ENCODE data around the gene CARD19.
"Not testable (repeated sequence)": the region's sequence is repeated elsewhere in the genome, so short reads cannot be mapped to it uniquely, and the experiment has no call there.

CARD19 gene

DNA sequence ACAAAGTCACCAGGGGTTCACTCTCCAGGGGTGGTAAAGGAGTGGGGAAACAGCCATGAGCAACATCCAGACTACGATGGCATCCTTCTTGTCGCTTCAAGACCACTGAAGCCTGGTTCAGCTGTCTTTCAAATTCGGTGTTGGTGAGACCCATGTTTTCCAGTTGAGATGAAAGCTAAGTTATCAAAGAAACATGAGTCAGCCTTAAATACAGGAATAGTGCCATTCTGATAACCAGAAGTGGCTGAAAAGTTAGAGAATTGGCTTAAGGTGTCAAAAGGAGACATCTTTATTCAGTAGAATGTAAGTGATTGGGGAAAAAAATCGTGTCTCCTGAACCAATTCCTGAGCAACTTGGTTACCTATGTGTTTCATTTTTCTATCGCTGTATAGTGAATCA lies 7.0 kb upstream of the CARD19 start:
- DNase-seq: no peak

DNA sequence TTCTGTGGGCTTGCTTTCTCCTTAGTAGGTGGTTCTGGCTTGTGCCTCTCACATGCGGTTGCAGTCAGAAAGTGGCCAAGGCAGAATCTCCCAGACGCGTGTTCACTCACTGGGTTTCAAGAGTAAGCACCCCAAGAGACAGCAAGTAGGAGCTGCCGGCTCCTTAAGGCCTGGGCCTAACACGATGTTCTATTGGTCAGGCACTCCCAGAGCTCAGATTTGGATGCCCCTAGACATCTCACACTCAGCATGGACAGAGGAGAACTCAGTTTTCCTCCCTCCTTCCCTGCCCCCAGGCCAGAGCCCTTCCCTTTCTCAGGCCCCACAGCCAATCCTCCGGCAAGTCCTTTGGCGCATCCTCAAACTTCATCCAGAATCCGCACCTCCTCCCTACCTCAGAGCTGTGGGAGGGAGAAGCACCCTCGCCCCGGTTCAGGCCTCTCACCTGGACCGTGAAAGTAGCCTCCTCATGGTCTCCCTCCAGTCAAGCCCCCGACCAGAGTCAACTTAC lies 6.5 kb upstream of the CARD19 start:
- DNase-seq: no peak

DNA sequence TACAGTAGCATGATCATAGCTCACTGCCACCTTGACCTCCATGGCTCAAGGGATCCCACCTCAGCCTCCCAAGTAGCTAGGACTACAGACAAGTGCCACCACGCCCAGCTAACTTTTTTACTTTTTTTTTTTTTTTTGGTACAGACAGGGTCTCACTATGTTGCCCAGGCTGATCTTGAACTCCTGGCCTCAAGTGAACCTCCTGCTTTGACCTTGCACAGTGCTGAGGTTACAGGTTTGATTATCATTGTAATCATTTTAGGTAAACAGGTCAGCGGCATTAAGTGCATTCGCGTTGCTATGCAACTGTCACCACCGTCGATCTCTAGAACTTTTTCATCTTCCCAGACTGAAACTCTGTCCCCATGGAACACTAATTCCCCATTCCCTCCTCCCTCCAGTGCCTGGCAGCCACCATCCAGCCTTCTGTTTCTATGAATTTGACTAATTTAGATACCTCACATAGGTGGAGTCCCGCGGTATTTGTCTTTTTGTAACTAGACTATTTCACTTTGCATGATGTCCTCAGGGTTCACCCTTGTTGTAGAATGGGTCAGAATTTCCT lies 5.8 kb upstream of the CARD19 start:
- no peak for DNase-seq

DNA sequence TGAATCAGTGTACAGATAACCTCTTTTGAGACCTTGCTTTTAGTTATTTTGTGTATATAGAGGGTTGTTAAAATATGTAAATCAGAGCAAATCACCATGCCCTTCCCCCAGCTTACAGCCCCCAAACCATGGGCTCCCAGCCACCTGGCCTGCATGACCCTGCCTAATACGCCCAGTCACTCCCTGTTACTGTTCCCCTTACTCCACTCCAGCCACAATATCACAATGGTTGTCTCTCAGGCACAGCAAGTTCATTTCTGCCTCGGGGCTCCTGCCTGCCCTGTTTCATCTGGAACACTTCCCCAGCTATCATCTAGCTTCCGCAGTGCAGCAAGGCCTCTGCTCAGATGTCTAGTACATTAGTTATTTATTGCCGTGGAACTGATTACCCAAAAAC lies 5.0 kb upstream of the CARD19 start:
- no peak for DNase-seq

DNA sequence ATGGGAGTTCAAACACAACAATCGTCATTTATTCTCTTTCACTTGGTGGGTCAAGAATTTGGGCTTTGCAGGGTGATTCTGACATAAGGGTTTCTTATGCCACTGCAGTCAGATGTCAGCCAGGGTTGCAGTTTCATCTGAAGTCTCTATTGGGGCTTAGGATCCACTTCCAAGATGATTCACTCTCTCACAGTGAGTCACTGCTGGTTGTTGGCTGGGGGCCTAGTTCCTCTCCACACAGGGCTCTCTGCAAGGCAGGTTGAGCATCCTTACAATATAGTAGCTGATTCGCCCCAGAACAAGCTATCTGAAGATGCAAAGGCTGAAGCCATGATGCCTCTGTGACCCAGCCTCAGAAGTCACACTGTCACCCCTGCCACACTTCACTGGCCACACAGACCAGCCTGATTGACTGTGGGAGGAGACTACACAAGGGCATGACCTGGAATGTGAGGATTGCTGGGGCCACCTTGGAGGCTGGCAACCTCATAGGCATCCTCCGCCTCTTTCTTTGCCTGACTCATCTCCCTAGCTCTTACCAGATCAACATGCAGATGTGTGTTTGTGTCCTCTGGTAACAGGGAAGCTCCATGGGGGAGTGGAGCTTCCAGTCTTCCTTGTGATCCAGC lies 4.5 kb upstream of the CARD19 start:
- no peak for DNase-seq

DNA sequence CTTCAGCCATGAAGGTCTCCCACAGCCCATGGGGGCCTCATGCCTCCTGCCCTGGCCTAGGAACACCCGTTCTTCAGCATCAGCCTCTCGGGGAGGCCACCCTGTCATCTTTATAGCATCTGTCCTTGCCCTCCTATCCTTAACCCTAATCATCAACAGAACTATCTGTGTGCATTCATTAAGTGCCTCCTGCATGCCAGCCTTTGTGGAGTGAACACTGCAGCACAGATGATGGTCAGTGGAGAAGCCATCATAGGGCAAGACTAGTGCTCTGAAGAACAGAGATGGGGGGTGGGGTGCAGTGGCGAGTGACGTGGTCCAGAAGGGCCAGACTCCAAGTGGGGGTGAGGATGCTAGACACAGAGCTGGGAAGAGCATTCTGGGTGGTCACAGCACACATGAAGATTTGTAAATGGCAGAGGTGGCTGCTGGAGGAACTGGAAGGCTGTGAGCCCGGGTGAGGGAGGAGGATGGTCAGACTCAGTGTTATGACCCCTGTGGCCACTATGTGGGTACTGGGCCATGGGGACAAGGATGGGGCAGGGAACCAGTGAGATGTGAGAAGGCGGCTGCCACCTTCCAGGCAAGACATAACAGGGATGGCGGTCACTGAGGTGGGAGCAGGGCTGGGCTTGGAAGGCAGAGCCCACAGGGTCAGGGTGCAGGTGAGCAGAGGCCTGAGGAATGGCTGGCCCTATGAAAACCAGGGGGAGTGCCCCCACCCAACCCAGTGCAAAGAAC lies 3.6 kb upstream of the CARD19 start:
- no peak for DNase-seq

DNA sequence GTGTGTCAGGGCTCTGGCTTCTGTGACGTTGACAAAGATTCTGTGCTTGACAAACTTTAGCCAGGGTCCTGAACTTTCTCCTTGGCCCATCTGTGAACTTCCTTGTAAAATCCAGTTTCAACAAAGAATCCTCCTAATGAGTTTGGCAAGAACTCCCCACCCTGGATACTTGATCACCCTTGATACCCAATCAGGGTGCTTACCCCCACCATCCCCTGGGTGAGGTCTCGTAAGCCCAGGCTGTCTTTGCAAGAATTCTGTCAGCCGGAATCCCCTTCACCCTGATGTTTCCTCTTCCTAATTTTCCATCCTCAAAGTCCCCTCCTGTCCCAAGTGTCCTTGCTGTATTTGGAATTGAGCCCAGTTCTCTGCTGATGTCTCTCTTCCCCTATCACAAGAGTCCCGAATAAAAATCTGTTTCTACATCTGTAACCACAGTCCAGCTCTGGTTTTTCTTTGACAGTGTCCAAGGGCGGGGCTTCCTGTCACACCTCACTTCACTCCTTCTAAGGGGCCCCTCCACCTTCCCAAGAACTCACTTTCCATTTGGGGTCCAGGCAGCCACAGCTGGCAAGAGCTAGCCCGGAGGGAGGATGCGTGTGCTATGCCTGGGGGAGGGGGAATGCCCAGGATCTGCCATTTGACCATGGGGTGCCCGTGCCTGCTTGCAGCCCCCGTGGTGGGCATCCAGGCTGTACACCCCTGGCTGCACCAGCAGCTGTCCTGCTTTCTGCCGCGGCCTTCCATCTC lies 2.7 kb upstream of the CARD19 start:
- DNase-seq: no peak

DNA sequence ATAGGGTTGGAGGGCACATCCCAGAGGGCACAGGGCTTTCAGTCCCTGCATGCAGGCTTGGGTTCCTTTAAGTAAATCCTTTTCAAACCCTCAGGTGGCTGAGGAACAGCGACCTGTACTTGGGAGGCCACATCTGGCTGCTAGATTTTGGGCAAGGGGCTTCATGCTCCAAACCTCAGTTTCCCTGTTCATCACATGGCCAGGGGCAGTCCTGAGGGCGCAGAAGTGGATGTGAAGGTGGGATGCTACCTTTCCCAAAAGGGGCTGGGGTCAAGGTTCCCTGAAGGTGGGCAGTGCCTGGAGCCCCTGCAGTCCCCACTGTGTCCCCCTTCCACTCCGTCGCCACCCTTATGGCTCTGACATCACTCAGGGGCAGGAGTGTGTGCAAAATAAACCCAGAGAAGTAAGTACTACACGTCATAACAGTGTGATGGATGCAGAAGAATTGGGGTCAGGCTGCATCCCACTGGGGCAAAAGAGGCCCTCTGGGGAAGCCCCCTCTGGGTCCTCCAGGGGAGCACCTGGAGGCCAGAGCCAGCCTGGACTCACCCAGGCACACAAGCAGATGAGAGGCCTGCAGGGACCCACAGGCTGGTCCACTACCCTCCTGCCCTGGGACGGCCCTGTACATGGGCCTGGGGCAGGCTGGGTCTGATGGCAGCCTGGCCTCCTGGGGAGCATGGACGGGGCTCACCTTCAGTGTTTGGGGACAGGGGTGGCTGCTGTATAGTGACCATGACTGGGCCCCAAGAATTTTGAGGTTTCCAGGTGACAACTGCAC lies 1.9 kb upstream of the CARD19 start:
- DNase-seq: no peak

DNA sequence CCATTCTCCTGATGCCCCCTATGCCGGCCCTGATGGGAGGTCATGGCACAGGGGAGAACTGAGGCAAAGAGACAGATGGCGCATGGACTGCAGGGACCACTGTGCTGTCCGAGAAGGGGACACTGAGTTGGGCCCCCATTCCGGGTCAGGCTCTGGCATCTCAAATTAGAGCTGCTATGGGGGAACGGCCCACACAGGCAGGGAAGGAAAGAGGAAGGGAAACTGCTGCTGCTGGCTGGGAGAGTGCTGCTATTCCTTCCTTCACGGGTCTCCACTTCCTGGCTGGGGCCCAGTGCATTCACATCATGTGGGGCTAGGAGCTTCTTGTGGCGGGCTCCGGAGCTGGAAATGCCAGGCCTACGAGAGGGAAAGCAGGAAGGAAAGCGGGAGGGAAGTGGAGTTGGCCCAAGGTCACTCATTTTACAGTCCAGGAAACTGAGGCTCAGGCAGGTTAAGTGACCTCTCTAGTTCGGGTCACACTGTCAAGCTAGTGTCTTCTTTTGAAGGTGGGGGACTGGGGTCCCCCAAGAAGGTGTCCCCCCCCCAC lies 1.3 kb upstream of the CARD19 start:
- DNase-seq: no peak

DNA sequence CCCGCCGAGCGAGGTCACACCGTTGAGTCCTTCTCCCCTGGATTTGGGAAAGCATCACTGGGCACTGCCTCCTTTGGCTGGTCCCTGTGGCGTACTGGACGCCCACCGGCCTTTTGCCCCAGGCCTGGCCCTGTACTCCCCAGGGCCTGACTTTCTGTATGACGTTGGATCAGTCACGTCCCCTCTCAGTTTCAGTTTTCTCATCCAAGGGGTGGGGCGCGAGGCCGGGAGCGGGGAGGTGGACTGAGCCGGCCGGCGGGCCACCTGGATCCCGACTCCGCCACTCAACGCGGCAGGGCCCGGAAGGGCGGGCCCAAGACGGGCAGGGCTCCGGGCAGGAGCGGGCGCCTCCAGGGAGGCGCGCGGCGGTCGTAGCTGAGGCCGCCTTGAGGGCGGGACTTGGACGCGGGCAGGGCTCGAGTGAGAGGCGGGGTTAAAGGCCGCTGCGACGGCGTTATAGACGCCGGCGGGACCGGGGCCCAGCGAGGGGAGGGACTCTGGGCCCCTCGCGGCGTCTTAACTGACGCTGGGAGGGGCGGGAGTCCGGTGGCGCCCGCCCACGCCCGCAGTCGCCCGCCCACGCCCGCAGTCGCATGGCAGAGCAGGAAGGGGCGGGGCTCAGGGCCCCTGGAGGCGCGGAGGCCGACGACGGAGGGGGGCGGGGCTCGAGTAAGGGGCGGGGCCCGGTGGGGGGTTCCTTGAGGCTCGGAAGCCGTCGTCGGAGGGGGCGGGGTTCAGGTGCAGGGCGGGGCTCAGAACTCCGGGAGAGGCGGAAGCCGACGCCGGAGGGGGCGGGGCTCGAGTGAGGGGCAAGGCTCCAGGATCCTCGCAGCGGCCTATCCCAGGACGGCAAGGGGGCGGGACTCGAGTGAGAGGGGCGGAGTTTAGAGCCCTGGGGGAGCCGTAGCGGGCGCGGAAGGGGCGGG lies 549 bp upstream of the CARD19 start:
- peak; percentile 97 for DNase-seq

DNA sequence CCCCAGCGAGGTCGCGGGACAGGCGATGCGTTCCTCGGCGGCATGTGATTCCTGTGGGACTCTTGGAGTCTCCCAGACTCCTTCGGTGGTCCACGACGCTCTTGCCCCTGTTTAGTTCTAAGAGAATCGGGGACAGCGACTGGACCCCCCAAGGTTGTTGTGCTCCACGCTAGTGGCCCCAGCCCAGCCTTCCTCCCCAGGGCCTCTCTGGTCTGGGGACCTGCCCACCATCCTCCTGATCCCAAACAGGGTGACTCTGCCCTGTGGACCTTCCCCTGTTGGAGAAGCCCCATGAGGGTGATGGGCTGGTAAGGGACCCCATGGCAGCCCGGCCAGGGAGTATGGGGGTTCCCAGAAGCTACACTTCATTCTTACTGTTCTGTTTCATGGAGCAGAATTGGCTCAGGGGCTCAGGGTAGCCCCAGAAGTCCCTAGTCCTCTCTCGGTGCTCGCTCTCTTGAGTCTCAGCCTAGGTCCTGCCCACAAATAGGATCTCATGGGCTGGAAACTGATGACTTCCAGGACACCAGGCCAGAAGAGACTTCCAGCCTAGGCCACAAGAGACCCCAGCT lies 880 bp downstream of the CARD19 start:
- no peak for DNase-seq

DNA sequence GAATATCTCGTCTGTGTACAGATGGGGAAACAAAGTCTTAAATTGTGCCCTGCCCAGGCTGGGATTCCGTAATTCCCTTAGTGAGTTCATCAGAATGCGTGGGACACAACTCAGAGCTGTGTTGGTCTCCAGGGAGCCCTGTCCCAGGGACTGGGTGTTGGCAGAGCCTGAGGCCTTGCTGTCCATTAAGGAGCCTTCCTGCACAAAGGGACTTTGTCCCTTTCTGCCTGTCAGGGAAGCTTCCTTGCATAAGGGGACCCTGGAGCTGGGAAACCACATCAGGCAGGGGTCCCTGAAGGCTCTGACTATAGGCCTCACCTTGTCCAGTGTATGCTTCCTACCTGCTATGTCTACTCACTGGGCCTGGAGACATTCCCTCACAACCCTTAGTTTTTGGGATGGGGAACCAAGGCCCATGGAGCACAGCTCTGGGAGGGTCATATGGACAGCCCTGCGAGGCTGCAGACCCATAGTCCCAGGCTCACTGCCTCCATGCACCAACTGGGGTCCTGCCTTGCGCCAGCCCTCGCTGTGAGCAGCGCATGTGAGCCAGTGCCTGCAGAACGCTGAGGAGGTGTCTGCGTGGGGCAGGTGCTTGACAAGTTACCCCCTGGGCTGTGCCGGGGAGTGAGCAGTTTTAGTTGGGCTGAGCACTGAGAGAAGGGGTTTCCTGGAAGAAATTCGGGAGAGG lies 1.6 kb downstream of the CARD19 start:
- DNase-seq: no peak

DNA sequence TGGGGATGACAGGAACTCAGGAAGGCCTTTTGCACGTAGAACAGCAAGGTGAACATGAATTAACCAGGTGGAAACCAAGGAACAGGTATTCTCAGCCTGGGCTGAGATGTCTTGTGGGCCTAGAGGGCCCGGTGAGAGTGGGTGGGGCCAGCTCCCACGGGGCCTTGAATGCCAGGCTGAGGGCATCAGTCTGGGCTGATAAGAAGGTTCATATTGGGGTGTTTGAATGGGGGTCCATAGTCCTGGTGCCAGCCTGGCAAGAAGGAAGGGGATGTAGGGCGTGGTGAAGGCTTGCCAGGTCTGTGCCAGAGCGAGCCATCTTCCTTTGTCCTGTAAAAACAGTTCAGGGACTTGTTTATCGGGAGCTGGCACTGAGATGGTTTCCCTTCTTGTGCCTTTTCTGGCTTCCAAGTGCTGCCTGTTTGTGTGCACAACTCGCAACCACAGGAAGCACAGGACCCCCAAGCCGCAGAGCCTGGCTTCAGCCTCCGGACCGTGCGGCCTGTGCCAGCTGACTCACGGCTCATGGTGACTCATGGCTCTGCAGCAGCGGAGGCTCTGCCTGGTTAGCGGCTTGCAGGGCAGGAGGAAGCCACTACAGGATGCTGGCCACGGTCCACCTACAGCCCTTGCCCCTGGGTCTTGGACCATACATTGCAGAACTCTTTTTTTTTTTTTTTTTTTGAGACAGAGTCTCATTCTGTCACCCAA lies 2.4 kb downstream of the CARD19 start:
- DNase-seq: no peak

DNA sequence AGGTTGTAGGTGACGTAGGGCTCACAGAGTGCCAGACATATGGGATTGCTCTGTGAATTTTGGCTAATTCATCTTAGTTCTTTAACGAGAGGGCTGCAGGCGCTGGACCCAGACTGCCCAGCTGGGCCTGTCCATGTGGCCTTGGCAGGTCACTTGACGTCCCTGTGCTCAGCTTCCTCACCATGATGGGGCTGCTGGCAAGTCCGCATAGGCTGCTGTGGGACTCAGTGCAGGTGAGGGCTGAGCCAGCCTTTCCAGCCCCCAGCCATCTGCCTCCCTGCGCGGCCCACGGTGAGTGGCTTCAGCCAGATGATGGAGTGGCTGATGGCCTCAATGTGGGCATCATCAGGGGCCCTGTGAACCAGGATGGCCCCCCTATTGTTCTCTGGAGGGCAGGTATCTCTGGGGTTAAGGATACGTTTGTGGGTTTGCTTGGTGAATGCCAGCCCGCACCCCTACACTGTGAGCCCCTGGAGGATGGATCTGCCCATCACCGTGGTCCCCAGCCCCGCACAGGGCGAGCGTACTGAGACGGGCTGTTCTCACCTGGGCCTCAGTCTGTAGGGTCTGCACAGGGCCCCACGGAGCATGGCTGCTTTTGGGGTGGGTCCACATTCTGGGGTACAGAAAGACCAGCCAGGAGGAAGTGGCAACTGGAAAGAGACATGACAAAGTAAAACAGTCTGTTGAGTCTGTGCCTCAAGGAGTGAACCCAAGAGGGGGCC lies 3.7 kb downstream of the CARD19 start:
- no peak for DNase-seq

DNA sequence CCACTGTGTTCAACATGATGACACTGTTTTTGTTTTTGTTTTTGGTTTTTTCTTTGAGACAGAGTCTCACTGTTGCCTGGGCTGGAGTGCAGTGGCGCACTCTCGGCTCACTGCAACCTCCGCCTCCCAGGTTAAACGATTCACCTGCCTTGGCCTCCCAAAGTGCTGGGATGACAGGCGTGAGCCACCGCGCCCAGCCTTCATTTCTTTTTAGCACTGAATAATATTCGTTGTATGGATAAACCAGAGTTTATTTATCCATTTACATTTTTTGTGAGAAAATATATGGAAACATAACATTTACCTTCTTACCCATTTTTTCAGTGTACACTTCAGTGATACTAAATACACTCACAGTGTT lies 4.2 kb downstream of the CARD19 start:
- no peak for DNase-seq

DNA sequence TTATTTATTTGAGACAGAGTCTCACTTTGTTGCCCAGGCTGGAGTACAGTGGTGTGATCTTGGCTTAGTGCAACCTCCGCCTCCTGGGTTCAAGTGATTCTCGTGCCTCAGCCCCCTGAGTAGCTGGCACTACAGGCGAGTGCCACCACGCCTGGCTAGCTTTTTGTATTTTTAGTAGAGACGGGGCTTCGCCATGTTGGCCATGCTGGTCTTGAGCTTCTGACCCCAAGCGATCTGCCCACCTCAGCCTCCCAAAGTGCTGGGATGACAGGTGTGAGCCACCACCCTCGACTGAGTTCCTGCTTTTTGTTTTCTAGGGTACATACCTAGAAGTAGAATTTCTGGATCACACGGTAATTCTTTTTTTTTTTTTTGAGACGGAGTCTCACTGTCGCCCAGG lies 5.1 kb downstream of the CARD19 start:
- not testable (repeated sequence) for DNase-seq

DNA sequence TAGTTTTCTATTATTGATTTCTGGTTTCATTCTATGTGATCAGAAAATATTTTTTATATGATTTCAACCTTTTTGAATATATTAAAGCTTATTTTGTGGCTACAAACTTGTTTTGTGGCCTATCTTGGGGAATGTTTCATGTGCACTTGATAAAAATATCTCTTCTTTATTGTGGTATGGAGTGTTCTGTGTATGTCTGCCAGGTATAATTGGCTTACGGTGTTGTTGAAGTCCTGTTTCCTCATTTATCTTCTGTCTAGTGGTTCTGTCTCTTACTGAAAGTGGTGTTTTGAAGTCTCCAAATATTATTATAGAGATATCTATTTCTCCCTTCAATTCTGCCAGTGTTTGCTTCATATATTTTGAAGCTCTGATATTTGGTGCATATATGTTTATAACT lies 9.6 kb downstream of the CARD19 start:
- no peak for DNase-seq

DNA sequence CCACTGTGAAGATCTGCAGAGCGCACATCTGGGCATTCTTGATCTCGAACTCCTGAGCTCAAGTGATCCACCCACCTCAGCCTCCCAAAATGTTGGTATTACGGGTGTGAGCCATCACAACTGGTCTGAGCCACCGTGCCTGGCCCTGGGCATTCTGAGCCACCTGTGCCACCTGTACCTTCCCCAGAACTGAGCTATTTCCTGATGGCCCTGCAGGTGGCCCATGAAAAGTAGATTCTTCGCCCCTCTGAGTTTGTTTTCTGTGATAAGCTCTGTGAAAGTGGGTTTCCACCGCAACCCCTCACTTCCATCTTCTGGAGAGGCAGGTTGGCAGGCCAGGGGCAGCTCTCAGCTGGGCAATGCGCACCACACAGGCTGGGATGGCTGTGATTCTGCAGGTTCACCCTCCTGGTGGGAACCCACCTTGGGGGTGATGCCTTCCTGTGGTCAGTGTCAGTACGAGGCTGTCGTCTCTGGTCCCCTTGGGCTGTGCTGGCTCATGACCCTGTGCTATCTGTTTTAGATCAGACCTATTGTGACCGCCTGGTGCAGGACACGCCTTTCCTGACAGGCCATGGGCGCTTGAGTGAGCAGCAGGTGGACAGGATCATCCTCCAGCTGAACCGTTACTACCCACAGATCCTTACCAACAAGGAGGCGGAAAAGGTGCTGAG lies 11.3 kb downstream of the CARD19 start:
- DNase-seq: no peak

DNA sequence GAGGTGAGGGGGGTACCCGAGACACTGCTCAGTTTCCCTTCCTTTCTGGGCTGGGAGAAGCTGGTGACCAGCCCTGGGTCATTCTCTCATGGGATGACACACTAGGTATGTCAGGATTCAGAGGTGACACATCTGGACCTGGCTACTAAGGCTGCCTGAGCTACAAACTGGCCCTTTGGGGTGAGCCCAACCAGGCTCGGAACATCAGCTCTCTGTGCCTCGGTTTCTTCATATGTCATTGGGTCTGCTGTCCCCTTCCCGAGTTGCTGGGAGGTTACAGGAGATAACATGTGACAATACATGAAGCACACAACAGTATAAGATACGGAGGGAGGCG lies 11.8 kb downstream of the CARD19 start:
- DNase-seq: no peak

Measured in DMS153 (cell line).